LNCAP (cell line): ENCODE results near the gene GPR78.

Source experiments
- TF ChIP-seq, protein P1 (sequence below): fragments of 450-650 bp; IDR thresholded peaks from 2 replicates; pipeline ENCODE4 v1.5.1; 2017; ENCODE audit warnings: mild to moderate bottlenecking

Gene GPR78

DNA sequence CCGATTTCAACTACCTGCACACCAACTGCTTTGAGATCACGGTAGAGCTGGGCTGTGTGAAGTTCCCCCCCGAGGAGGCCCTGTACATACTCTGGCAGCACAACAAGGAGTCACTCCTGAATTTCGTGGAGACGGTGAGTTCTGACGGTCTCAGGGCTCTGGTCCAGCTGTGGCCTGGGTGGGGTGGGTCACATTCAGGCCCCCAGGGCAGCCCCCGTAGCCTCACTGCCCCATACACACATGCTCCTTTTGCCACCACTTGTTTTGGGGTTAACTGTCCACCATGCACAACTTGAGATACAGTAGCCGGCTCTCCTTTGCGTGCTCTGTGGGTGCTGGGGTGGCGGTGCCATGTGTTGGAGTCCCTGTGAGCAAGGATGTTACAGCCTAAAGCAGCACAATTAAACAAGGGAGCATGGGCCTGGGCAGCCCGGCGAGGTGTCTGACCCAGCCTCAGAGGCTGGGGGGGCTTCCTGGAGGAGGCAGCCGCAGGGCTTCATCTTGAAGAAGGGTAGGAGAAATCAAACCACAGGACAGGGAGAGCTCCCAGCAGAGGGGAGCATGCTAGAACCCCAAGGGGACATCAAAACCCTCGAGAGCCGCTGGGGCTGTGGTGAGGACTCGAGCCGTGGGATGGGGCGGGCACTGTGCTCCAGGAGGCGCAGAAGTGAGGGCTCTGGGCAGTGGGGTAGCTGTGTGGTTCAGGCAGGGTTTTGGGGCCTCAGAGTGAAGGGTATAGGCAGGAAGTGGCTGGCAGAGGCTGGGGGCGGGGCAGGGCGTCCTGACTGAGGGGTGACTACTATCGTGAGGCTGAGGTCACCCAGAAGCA, 34.4 kb downstream of the GPR78 start:
- TF ChIP-seq, protein P1, sequence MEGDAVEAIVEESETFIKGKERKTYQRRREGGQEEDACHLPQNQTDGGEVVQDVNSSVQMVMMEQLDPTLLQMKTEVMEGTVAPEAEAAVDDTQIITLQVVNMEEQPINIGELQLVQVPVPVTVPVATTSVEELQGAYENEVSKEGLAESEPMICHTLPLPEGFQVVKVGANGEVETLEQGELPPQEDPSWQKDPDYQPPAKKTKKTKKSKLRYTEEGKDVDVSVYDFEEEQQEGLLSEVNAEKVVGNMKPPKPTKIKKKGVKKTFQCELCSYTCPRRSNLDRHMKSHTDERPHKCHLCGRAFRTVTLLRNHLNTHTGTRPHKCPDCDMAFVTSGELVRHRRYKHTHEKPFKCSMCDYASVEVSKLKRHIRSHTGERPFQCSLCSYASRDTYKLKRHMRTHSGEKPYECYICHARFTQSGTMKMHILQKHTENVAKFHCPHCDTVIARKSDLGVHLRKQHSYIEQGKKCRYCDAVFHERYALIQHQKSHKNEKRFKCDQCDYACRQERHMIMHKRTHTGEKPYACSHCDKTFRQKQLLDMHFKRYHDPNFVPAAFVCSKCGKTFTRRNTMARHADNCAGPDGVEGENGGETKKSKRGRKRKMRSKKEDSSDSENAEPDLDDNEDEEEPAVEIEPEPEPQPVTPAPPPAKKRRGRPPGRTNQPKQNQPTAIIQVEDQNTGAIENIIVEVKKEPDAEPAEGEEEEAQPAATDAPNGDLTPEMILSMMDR: no peak

- TF ChIP-seq, protein P1: no peak
Measured at GRCh38 chr4:8615366-8615765, 35.2 kb downstream of the GPR78 start.

DNA sequence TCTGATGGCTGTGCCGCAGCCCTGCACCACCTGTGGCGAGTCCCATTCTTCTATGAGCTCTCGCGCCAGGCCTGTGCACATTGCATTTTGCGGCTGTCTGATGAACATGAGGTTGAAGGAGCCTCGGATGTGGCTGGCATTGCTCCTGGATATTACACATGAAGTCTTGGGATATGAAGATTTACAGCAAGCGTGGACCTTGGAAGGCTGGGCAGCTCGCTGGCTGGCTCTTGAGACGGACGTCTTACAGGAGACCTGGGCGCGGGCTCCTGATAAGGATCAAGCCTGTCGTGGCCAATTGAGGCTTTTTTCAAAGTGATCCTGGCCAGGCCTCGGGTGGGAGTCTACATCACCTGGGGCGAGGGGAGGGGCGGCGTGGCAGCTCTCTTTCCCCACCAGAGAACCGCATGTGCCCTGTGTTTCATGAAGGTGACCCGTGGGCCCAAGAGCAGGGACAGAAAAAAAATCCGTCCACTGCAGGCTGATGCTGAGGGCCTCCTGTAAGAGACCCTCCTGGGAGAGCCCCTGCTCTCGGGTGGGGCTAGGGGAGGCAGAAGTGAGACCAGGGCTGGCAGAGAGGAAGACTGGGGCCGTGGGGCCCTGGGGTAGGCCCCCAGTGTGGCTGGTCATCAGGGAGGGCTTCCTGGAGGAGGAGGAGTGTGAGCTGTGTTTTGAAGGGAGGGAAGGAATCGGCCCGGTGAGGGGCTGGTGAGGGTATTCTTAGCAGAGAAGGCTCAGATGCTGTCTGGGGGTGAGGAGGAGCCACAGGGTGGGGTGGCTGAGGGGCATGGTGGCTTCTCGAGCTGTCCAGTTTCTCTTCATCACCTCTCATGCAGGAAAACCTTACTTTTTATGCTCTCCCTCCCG, 36.0 kb downstream of the GPR78 start:
- TF ChIP-seq, protein P1: no peak

DNA sequence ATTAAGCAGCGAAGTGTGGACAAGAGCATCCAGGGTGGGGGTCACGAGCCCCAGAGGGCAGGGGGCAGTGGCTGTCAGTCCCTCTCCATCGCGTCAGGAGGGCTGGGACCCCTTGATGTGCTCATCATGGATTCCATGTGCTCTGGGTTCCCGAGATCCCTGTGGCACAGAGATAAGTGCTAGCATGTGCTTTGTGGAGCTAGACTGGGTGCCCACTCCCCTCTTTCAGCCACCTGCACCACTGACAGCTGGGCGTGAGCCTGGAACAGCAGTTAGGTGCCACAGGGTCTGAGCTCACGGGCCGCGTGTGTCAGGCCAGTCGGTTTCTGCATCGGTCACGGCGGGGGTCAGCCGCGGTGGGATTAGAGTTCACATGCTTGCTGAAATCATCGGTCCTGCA, 36.6 kb downstream of the GPR78 start:
- TF ChIP-seq, protein P1: no peak

GRCh38 chr4:8617486-8618040, 37.4 kb downstream of the GPR78 start:
- TF ChIP-seq, protein P1: no peak

GRCh38 chr4:8618421-8618820, 38.2 kb downstream of the GPR78 start:
- TF ChIP-seq, protein P1: no peak

DNA sequence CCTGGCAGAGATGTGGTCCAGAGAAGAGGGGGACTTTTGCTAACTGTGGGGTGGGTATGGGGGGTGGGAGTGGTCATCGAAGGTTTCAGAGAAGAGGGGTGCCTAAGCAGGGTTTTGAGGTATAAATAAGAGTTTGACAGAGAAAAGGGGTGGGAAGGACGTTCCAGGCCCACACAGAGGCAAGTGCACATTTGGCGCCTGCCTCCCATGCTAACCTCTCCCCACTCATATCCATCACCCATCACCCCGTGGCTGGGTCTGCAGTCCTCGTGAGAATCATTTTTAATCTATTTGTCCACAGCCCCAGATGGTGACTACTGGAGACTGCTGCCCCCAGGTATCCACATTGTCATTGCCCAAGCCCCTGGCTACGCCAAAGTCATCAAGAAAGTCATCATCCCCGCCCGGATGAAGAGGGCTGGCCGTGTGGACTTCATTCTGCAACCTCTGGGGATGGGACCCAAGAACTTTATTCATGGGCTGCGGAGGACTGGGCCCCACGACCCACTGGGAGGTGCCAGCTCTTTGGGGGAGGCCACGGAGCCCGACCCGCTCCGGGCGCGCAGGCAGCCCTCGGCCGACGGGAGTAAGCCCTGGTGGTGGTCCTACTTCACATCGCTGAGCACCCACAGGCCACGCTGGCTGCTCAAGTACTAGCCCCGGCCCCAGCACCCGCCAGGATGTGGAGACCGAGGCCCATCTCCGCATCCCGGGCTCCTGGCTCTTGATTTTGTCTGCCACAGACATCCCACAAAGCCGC, 38.9 kb downstream of the GPR78 start:
- TF ChIP-seq, protein P1: no peak
